Kidney tubule cell (primary cell): ENCODE data around the gene SLC24A4.

Experiments
- DNase-seq: peaks from one replicate; pipeline ENCODE4 v3.0.0-alpha.2; 2018; ENCODE audit warnings: low spot score

SLC24A4 gene

DNA sequence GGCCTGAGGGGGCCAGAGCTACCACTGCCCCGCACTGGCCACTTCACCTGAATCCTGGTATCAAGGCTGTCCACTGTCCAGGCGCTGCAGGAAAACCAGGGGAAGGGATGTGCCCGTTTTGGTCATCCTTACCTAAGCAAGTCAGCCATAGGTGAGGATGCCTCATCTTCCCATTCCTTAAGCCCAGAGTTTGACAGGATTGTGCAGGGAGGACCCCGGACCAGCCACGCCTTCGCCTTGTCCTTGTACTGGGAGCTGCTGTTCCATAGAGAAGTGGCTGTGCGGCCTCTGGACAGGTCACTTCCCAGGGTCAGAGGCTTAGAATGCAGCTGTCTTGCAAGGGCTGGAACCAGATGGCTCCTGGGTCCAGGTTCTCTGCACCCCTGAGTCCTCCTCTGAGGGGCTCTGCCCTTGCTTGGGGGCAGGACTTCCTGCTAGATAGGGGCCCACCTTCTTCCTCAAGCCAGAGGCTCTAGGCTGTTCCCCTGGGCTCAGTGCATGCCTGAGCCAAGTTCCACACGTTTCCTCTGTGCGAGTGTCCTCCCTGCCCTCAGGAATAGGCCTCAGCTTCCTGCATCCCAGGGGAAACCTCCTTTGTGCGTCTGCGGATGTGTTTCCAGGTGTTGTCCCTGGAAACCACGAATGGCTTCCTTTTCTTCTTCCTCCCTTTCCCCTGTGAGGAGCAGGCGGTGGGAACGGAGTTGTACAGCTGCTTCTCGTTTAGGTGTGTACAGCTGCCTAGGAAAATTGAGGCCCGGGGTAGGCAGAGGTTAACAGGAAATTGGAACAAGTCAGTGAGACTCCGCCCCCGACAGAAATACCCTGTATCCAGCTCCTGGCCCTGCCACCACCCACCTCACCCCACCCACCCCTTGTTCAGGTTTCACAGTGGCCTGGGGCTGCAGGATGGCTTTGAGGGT lies 136.3 kb downstream of the SLC24A4 start:
- no peak for DNase-seq

DNA sequence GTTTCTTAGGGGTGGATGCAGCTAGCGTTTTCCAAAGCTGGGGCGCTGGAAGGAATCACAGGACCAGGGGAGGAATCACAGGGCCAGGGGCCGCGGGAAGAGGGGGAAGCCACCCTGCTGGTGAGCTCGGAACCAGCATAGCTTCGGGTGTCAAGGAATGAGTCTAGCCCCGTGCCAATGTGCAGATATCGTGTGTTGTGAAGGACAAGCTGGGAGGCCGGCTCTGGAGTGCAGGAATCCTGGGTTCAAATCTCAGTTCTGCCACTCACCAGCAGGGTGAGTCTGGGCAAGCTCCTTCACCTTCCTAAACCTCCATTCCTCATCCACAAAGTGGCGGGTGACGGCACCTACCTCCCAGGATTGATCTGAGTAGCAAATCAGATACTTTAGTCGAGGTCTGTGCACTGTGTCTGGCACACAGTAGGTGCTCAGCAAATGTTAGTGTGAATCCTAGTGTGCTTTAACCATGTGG lies 137.0 kb downstream of the SLC24A4 start:
- no peak for DNase-seq

DNA sequence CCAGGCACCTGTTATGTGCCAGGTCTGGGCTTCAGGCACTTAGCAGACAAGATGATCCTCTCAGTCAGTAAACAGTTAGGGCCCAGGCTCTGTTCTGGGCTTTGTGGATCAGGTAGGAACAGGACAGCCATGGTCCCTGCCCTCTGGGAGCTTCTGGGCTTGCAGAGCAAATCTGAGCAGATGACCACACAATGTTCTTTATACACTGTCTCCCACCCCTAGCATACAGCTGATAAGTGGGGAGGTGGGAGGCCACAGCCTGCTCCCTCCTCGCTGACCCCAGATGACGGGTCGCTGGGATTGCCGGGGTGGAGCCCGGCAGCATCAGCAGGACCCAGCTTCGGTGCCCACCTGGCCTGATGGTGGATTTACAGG lies 137.6 kb downstream of the SLC24A4 start:
- no peak for DNase-seq

DNA sequence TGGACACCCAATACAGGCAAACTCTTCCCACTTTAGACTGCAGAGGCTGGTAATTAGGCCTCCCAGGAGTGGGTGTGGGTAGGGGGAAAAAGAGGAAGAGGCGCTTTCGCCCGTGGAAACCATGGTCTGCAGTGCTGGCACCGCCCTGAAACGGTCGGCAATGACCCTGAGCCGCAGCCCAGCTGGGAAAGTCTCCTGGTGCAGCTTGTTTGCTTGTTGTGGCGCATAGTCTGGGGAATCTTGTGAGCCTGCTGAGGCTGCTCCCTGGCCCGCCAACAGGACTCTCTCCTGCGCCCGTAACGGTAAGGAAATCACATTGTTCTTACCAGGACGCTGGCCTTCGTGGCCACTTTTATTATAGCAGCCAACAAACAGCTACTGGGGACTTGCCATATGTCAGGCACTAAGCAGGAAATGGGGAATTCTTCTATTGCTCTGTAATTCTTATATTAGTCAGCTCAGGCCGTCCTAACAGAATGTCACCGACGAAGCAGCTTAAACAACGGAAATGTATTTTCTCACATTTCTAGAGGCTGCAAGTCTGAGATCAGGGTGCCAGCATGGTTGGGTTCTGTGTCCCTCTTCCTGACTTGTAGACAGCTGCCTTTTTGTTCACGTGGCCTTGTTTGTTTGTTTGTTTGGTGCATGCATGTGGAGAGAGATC lies 138.1 kb downstream of the SLC24A4 start:
- DNase-seq: no peak

DNA sequence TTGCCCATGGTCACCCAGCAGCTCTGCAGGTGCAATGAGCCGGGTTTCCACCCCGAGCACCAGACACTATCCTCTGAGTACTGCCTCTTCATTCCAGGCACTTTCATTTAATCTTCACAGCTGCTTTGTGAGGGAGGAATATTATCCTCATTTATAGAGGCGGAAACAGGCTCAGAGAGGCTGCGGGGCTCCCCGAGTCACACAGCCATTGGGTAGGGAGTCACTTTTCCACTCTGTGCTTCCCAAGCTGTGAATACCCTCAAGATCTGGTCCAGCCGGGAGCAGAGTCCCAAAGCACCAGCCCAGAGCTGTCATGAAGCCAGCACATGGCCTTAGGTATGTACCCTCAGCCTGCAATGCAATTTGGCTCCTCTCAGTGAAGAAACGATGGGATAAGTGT lies 138.9 kb downstream of the SLC24A4 start:
- no peak for DNase-seq

DNA sequence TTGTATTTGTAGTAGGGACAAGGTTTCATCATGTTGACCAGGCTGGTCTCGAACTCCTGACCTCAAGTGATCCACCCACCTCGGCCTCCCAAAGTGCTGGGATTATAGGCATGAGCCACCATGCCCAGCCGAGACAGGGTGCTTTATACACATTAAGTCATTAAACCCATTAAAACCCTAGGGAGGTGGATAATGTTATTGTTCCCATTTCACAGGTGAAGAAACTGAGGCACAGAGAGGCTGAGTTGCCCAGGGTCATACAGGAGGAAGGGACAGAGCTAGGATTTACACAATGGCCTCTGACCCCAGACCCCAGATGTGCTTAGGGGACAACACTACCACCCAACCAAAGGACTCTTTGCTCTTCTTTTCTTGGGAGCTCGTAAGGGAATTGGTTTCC lies 139.6 kb downstream of the SLC24A4 start:
- DNase-seq: no peak

DNA sequence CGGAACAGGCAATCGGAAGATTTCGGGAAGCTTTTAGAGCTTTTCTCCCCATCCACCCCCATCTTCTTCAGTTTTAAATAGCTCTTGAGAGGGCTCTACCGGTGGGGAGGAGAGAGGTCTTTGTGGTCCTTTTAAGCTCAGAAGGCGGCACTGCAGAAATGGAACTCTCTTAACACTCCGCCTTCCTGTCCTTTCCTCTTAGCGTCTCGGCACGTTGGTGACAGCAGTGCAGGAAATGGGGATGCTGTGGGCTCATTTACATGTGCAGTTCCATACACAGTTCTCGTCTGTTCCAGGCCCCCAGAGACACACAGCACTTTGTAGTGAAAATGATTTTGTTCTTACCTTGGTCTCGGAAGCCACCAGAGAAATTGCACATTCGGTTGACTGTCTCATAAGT lies 140.2 kb downstream of the SLC24A4 start:
- no peak for DNase-seq

DNA sequence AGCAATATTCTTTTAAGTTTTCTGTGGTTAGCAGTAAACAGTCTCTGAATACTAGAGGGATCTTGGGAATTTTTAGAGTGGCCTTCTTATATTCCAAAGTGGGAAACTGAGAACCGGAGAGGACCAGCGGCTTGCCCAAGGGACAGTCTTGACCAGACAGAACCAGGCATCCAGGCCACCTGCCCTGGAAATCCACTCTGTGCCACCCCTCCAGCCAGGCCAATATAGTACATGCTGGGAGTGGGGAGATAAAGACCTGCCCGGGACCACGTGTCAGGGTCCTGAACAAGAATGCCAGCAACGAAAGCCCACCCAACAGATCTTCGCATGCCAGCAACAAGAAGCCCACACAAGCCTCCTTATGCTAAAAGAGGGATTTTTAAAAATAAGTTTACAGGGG lies 141.2 kb downstream of the SLC24A4 start:
- no peak for DNase-seq

DNA sequence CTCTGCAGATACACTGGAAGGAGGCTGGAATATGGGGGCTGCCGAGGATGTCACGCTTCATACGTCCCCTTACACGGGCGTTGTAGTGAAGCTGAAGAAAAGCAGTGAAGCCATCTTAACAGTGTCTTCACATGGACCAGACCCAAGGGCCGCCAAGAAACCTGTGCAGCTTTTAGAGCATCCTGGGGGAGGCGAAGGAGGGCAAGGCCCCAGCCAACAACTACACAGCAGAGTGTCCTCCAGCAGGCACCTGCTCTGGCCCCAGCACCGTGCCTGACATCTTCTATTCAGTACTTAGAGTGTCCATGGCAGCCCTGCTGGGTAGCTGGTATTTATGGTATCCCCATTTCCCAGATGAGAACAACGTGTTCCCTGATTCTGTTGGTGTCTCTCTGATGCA lies 141.8 kb downstream of the SLC24A4 start:
- DNase-seq: no peak

DNA sequence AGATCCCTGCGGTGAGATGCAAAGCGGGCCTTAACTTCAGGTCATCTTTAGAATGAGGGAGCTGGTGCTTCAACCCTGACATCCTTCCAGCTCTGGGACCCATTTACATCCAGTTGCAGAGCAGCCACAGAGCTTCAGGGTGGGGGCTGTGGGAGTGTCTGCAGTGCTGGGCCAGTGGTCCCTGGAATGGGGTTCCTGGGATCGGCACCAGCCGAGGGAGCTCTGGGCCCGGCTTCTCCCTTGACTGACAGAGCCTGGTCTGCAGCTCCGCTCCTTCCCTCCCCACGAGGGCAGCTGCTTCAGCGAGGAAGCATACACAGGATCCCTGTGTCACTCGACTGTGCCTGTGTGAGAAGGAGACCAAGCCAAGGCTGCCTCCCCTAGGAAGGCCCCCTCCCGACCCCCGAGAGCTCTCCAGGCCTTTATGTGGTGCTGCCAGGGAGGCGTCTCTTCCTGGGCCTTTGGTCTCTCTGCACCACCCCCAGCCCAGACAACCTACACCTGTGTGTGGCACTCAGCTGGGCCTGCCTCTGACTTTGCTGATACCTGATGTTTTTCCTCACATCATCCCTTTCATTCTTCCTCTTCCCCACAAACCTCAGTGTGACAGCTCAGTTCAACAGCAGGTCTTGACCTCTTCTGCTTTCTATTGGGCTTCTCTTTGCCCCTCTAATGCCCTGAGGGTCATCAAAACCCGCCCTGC lies 142.5 kb downstream of the SLC24A4 start:
- DNase-seq: no peak

DNA sequence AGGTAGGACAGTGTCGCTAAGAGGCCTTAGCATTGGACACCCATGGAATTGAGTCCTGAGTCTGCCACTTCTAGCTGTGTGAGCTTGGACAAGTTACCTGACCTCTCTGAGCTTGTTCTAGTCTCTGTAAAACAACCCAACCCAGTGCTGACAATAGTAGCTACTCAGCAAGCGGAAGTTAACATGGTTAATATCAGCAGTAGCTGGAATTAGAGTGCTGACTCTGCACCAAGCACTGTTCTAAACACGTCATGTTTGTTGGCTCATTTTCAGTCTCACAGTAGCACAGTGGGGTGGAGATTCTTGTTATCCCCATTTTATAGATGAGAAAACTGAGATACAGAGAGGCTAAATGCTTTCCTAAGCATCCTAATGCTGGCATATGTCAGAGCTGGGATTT lies 143.1 kb downstream of the SLC24A4 start:
- DNase-seq: no peak

DNA sequence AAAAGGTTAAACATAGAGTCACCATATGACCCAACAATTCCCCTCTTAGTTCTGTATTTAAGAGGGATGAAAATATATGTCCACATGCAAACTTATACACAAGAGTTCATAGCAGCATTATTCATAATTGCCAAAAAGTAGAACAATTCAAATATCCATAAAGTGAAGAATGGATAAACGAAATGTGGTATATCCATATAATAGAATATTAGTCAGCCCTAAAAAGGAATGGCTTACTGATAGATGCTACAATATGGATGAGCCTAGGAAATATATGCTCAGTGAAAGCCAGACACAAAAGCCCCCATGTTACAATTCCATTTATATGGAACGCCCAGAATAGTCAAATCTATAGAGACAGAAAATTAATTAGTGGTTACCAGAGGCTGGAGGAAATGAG lies 146.6 kb downstream of the SLC24A4 start:
- DNase-seq: no peak

DNA sequence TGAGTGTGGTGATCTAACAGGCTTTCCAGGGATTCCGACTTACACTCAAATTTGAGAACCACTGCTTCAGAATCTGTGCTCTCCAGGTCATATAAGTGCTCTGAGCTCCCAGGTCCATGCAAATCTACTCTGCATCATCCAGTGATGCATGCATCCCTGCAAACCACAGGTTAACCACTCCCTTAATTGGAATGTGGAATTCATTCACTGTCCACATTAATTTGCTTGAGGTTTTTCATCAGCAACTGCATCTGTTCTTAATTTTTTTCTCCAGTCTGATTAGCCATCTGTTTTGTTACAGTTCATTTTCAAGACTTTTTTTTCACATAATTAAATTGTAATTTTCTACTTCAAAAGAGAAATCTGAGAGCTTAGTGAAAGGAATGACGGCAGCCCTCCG lies 147.2 kb downstream of the SLC24A4 start:
- DNase-seq: peak; percentile 68

DNA sequence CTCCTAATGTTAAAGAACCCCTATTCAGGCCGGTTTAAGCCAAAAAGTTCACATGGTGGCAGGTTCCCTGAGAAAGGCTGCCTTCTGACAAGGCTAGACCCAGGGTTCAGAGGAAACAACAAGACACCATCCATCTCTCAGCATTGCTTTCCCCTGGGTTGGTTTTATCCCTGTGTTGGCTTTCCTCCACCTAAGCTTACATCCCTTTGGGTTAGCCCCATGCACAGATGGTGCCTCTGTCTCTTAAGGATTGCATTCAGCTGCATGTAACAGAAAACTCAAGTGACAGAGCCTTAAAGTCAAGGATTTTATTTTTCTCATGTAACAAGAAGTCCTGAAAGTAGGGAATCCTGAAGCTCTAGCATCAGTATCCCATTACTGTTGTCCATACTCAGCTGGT lies 147.8 kb downstream of the SLC24A4 start:
- DNase-seq: no peak

DNA sequence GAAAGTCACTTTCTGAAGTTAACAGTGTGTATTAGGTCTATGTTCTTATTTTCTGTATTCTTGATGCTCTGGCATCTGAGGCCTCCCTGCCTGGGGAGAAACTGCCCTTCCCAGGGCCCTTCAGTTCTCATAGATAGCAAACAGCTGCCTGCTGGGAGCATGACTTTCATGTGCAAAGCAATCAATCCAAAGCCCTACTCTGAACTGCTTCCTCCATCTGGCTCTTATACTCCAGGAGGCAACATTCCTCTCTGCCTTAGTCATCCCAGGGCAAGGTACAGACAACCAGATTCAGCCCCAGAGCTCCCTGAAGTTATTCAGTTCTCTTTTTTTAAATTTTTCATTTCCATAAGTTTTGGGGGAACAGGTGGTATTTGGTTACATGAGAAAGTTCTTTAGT lies 149.0 kb downstream of the SLC24A4 start:
- peak; percentile 90 for DNase-seq

DNA sequence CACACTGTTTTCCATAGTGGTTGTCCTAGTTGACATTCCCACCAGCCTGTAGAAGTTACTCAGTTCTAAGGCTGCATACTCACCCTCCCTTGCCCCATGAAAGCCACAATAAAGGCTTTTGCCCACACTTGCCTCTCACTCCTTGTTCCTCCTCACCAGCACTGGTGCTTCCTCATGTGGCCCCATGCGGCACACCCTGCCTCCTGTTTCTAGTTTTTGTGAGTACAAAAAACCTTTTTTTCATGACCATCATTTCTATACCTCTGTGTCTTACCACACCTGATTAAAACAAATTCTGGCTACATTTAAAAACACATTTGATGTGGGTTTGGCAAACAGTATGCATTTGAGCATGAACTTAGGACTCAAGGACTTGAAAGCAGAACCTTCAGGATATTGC lies 149.9 kb downstream of the SLC24A4 start:
- DNase-seq: peak; percentile 25

DNA sequence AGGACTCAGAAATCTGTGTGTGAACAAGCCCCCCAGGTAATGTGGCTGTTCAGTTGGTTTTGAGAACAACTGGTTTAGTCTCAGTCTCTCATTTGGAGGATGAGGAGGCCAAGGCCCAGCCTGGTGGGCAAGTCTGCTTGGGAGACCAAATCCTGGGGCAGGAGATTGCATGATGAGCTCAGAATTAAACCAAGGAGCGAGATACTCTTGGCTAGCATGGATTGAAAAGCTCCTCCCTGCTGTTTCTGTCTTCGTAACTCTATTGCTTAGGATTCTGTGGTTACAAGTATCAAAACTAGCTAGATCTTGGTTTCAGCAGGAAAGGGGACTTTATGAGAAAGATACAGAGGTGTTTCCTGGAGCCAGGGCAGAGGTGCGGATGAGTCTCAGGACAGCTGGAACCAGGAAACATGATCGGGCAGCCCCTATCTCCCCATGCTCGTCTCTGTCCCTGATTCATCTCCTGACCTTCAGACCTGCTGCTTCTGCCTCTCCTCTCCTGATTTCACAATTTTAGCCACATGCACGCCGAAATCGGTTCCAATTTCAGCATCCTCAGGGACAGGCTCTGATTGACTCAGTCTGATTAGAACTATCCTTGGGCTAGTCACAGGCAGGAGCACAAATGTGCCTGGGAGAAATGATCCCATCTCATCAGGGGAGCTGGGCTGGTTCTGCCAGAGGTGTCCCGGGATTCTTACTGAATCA lies 150.4 kb downstream of the SLC24A4 start:
- DNase-seq: peak; percentile 33

DNA sequence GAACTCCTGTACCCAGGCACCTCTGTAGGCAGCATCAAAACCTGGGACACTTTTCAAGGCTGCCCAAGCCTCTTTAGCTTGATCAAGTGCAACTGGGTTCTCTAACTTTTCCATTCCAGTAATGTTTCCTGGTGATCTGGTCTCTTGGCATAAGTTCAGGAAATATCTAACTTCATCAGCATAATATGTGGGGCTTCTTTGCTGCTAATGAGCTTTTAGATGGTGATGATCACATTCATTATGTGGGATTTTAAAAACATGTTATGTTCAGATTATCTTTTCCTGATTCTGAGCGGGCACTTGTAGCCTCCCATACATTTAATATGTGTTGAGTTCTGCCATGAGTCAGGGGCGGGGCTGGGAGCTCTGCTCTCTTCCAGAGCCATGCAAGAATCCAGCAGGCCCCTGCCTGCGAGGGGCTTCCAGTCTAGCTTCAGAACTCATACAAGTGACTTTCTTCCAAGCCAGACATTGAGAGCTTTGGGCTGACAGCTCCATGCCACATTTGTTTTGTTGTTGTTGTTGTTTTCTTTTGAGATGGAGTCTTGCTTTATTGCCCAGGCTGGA lies 151.1 kb downstream of the SLC24A4 start:
- DNase-seq: peak; percentile 8

DNA sequence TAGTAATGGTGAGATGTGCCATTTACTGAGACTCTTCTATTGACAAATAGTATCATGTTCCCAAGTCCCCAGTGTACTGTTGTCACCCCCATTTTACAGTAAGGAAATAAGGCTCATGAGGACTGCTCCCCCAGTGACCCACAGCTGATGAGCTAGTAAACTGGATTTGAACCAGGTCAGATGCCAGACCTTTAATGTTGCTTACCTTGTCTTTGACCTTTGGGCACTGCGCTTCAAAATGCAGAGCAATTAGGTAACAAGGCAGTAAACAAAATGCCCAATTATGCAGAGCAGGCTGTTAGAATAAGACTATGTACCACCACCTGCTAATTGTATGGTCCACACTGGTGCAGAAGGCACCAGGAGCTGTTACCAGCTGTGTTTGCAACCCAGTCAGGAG lies 152.1 kb downstream of the SLC24A4 start:
- DNase-seq: no peak

DNA sequence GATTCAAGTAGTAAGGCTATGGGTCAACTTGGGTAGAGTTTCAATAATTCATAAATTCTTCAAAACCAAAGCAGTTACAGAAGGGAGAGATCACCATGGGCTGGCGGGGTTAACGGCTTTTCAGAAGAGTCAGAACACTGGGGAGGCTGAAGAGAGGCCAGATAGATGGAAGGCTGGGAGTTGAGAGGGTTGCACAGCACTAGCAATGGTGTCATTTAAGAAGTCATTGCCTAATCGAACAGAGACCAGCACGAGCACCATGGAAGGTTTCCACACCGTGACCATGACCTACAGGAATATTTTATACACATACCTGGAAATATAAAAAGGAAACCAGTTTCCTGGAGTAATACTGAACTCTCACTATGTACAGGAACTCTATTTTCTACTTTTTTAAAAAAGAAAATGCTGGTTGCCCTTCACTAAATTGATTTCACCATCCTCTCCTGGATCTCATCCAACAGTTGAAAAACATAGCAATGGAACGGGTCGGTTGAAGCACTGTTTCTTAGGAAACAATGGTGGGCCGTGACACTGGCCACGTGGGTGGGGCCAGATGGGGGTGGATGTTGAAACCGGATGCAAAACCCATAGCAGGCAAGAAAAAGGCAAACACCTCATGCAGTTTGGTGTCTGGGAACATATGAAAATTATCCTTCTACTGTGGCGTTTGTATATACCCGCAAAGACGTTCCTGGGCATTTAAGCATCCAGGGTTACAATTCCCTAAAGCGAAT lies 152.7 kb downstream of the SLC24A4 start:
- no peak for DNase-seq

DNA sequence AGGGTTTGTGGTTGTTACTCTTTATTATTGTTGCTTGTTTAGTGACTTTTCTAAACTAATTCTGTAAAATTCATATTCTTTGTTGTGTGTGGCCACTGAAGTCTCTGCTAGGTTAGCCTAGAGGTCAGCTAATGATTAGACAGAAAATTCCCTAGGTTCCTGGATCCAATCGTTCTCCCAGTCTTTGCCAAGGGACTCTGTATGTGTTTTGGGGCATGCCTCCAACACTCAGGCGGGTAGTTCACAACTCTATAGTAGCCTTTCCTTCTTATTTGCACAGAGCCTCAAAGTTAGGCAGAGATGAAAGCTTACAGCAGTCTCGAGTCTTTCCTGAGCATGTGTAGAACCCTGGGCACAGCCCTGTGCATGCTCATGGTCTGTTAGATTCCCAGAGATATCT lies 157.9 kb downstream of the SLC24A4 start:
- no peak for DNase-seq
